Activated CD8-positive, alpha-beta memory T cell treated with anti-CD3 and anti-CD28 coated beads for 36 hours (primary cell): ENCODE results near the gene C2orf80. TPM values are rescaled to one million over a fixed set of nuclear protein-coding genes. Genes with fewer than 3 reads are reported as not detected.

Experiments
- total RNA-seq, 2 experiments: library from RNA; stranded (reverse); gene quantifications; one replicate each; pipeline ENCODE4 v1.2.3, GENCODE V29; 2021

C2orf80 gene
- total RNA-seq, 2 experiments from 2014 or later = not detected

Other genes with a start within 250 kb of the C2orf80 start
- 1 to 10 TPM; 5.1 to 5.5 TPM for gene PLEKHM3, start 164.5 kb downstream of the C2orf80 start, total RNA-seq
- not detected for gene CRYGD, start 65.5 kb downstream of the C2orf80 start, total RNA-seq
- gene CRYGC, start 60.2 kb downstream of the C2orf80 start, total RNA-seq = not detected
- gene CRYGB, start 43.9 kb downstream of the C2orf80 start, total RNA-seq = not detected
- not detected for gene CRYGA, start 26.4 kb downstream of the C2orf80 start, total RNA-seq
- 10 to 100 TPM; 22.8 to 25.4 TPM for gene IDH1, start 65.0 kb upstream of the C2orf80 start, total RNA-seq
- gene PIKFYVE, start 76.2 kb upstream of the C2orf80 start, total RNA-seq = 10 to 100 TPM; 15.1 to 16.1 TPM
- under 1 TPM in 1 of 2 experiments, not detected in 1; 0.08 TPM for gene PTH2R, start 216.8 kb upstream of the C2orf80 start, total RNA-seq